Mesenchymal stem cell (in vitro differentiated cells and primary cell): ENCODE data around the gene CDH24.

Experiments used
- DNase-seq: peaks from one replicate; pipeline ENCODE4 v3.0.0-alpha.2; 2013
- H2AFZ ChIP-seq: one replicate; pipeline ENCODE4 v1.6.1; 2013; ENCODE audit warnings: low read depth, mild to moderate bottlenecking, control low read depth, inconsistent platforms, low read length, moderate library complexity
- H2AK5ac ChIP-seq: 2 replicates; pipeline ENCODE4 v1.6.1; 2013; ENCODE audit warnings: low read length, moderate library complexity, mild to moderate bottlenecking, inconsistent platforms; ENCODE audit not compliant: severe bottlenecking
- H2BK120ac ChIP-seq: one replicate; pipeline ENCODE4 v1.6.1; 2013; ENCODE audit warnings: low read depth, mild to moderate bottlenecking, inconsistent platforms, low read length, moderate library complexity
- H2BK12ac ChIP-seq, 2 experiments: one replicate each; pipeline ENCODE4 v1.6.1; 2013; ENCODE audit warnings: inconsistent platforms in 2 of 2, low read length in 2 of 2, mild to moderate bottlenecking in 2 of 2, moderate library complexity in 2 of 2, control low read depth in 1 of 2
- H2BK15ac ChIP-seq: one replicate; pipeline ENCODE4 v1.6.1; 2013; ENCODE audit warnings: mild to moderate bottlenecking, low read depth, inconsistent platforms; ENCODE audit not compliant: poor library complexity, severe bottlenecking
- H2BK5ac ChIP-seq: 2 replicates; pipeline ENCODE4 v1.6.1; 2013; ENCODE audit warnings: low read depth, mild to moderate bottlenecking, low read length, control low read depth, inconsistent platforms; ENCODE audit not compliant: poor library complexity, severe bottlenecking
- H3K14ac ChIP-seq, 2 experiments: one replicate each; pipeline ENCODE4 v1.6.1; 2013; ENCODE audit warnings: inconsistent platforms in 2 of 2, low read length in 2 of 2, control low read depth in 1 of 2, mild to moderate bottlenecking in 1 of 2, moderate library complexity in 1 of 2
- H3K18ac ChIP-seq, 2 experiments: one replicate each; pipeline ENCODE4 v1.6.1; 2013; ENCODE audit warnings: inconsistent platforms in 2 of 2, low read length in 2 of 2, control low read depth in 1 of 2, low read depth in 1 of 2, mild to moderate bottlenecking in 1 of 2
- H3K23ac ChIP-seq, 2 experiments: one replicate each; pipeline ENCODE4 v1.6.1; 2013; ENCODE audit warnings: inconsistent platforms in 2 of 2, low read length in 2 of 2, mild to moderate bottlenecking in 2 of 2, moderate library complexity in 2 of 2, control low read depth in 1 of 2
- H3K27ac ChIP-seq: 2 replicates; pipeline ENCODE4 v1.5.1; 2013; ENCODE audit warnings: mild to moderate bottlenecking, moderate library complexity, low read length, control low read depth, inconsistent platforms; ENCODE audit not compliant: poor library complexity, severe bottlenecking
- H3K27me3 ChIP-seq, 2 experiments: 2 replicates each; pipeline versions ENCODE4 v1.6.1 to v1.7.0; 2013; ENCODE audit warnings: low read length in 2 of 2, mild to moderate bottlenecking in 2 of 2, moderate library complexity in 2 of 2, control low read depth in 1 of 2, inconsistent platforms in 1 of 2; ENCODE audit not compliant: control insufficient read depth in 1 of 2, insufficient read depth in 1 of 2
- H3K36me3 ChIP-seq, 2 experiments: 2 replicates each; pipeline versions ENCODE4 v1.6.1 to v1.7.0; 2013; ENCODE audit warnings: low read length in 2 of 2, control low read depth in 1 of 2, inconsistent platforms in 1 of 2, low read depth in 1 of 2, mild to moderate bottlenecking in 1 of 2; ENCODE audit not compliant: insufficient read depth in 2 of 2, control insufficient read depth in 1 of 2
- H3K4ac ChIP-seq, 2 experiments: one replicate each; pipeline ENCODE4 v1.6.1; 2013; ENCODE audit warnings: inconsistent platforms in 2 of 2, low read length in 2 of 2, mild to moderate bottlenecking in 2 of 2, moderate library complexity in 2 of 2, control low read depth in 1 of 2, low read depth in 1 of 2
- H3K4me1 ChIP-seq: 2 replicates; pipeline ENCODE4 v1.6.1; 2013; ENCODE audit warnings: low read depth, low read length, control low read depth; ENCODE audit not compliant: control insufficient read depth, insufficient read depth
- H3K4me2 ChIP-seq: 2 replicates; pipeline ENCODE4 v1.6.1; 2013; ENCODE audit warnings: low read length, mild to moderate bottlenecking, inconsistent platforms; ENCODE audit not compliant: poor library complexity, severe bottlenecking
- H3K4me3 ChIP-seq, 2 experiments: 2 replicates each; pipeline versions ENCODE4 v1.5.1 to v1.7.0; 2013; ENCODE audit warnings: low read length in 2 of 2, mild to moderate bottlenecking in 2 of 2, control low read depth in 1 of 2, low read depth in 1 of 2; ENCODE audit not compliant: insufficient read depth in 1 of 2
- H3K79me1 ChIP-seq: replicated peaks from 2 replicates; pipeline ENCODE4 v1.6.1; 2013; ENCODE audit warnings: mild to moderate bottlenecking, control low read depth, low read length, inconsistent platforms; ENCODE audit not compliant: poor library complexity, severe bottlenecking
- H3K9ac ChIP-seq: 2 replicates; pipeline ENCODE4 v1.7.0; 2013; ENCODE audit warnings: mild to moderate bottlenecking, low read length, moderate library complexity
- H3K9me3 ChIP-seq: 2 replicates; pipeline ENCODE4 v1.7.0; 2013; ENCODE audit warnings: mild to moderate bottlenecking, low read length; ENCODE audit not compliant: control insufficient read depth
- H4K8ac ChIP-seq: one replicate; pipeline ENCODE4 v1.6.1; 2013; ENCODE audit warnings: inconsistent platforms, mild to moderate bottlenecking, low read length, moderate library complexity
- H4K91ac ChIP-seq: one replicate; pipeline ENCODE4 v1.6.1; 2013; ENCODE audit warnings: mild to moderate bottlenecking, low read length, inconsistent platforms
- WGBS: methylation state at CpG from one replicate; pipeline ENCODE4 v1.1.7; 2013; ENCODE audit warnings: mixed read lengths; 5-methylcytosine and 5-hydroxymethylcytosine counted together

Gene CDH24

GRCh38 chr14:23095196-23096108 is 38.1 kb upstream of the CDH24 start, which contains the start of gene C14orf119:
C14orf119 (plus strand) TSS chr14:23095505; CDS start chr14:23097659, 2,154 bp downstream.
- Histone ChIP-seq H3K23ac (peak within 1 kb of the TSS; percentile 30 to 92), H2AFZ (peak within 1 kb of the TSS; percentile 59), H3K4me3 (peak within 1 kb of the TSS; percentile 84 to 99), H2BK5ac (peak within 1 kb of the TSS; percentile 99), H2AK5ac (peak within 1 kb of the TSS; percentile 65), H3K27ac (peak within 1 kb of the TSS; percentile 97), H2BK12ac (peak within 1 kb of the TSS in 1 of 2 experiments; percentile 70), H4K8ac (peak within 1 kb of the TSS; percentile 100), H3K18ac (peak within 1 kb of the TSS; percentile 99 to 100), H3K4me1 (peaks cover 4% of the 10 kb centered on the region), H3K79me1 (peaks cover 4% of the 10 kb centered on the region), H3K4me2 (peak within 1 kb of the TSS; percentile 74), H3K9me3 (no peaks in the 10 kb centered on the region), H3K4ac (peak within 1 kb of the TSS; percentile 98 to 99), H2BK15ac (peak within 1 kb of the TSS; percentile 96), H4K91ac (peak within 1 kb of the TSS; percentile 99), H2BK120ac (peak within 1 kb of the TSS; percentile 84), H3K36me3 (peaks cover 11 to 59% of the 10 kb centered on the region in 2 experiments), H3K9ac (peak within 1 kb of the TSS; percentile 92), H3K27me3 (no peaks in the 10 kb centered on the region), H3K14ac (peak within 1 kb of the TSS; percentile 59 to 94)
- under 1% methylated on average over 41 of the region's 46 CpGs for WGBS
- DNase-seq = peak; percentile 100

DNA sequence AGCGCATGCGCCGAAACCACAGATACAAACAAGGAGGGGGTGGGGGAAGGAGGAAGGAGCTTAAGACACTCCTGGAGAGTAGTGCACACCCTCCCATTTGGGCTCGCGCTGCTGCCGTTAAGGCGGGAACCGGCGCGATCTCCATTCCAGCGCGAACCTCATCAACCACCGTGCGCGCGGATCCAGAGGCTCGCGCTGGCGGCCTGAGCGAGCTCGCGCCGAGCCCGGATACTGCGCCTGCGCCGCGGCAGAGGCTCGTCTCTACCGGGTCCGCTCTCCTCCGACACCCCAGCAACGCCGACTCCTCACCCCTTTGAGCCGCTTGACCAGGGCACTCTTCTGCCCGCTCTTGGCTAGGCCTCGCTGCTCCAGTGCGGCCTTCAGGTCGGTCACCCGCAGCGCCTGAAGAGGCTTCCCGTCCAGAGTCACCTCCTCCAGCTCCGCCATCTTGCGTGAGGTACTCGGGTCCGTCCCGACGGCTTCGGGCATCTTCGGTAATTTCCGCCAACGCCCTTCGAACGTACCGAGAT is 37.4 kb upstream of the CDH24 start, which contains the start of gene ACIN1:
Gene ACIN1, minus strand, starts transcription at position 471 of the 530 bp plus-strand sequence. Its CDS starts 24 bp downstream, at position 447.
- Histone ChIP-seq H3K4ac (peak within 1 kb of the TSS; percentile 98 to 99), H4K8ac (peak within 1 kb of the TSS; percentile 100)
- peak; percentile 93 for DNase-seq

DNA sequence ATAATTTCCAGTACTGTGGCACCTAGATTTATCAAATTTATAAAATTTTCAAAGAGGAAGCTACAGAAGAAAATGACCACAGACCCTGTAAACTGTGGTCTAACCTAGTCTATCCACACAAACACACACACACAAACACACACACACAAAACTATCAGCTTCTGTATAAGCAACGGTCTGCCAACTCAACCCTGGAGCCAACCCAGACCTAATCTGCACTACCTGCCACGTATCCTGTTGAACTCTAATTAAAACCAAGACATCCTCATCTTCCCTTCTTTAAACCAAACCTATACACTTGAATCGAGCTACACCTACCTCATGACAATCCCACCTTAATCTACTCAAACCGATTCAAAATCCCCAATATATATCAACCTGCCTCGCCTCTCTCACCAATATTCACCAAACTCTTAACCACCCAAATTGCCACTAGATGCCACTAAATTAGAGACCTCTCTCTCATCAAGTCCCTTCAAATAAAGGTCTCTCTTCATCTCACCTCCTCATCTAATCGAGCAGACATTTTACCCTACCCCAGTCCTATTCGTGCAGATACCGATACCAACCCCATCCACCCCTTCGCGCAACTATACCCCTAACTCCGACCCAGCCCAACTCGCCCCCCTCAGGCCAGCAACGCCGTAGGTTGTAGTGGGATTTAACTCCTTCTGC is 36.8 kb upstream of the CDH24 start:
- 1% methylated on average over 8 of the region's 14 CpGs for WGBS
- Histone ChIP-seq H3K4me2 (peak overlapping the region; percentile 74), H2BK15ac (no peak overlapping the region), H3K27me3 (no peaks in the 10 kb centered on the region), H4K91ac (no peak overlapping the region), H2AFZ (no peak overlapping the region), H2BK5ac (no peak overlapping the region), H2BK120ac (no peak overlapping the region), H3K27ac (peak overlapping the region; percentile 96), H3K18ac (peak overlapping the region; percentile 99 to 100), H3K9me3 (no peaks in the 10 kb centered on the region), H3K36me3 (peaks cover 15 to 65% of the 10 kb centered on the region in 2 experiments), H3K4me1 (peaks cover 3% of the 10 kb centered on the region), H3K14ac (peak overlapping the region in 1 of 2 experiments; percentile 85), H3K4ac (no peak overlapping the region), H3K79me1 (peaks cover 3% of the 10 kb centered on the region), H3K23ac (no peak overlapping the region), H2AK5ac (no peak overlapping the region), H4K8ac (no peak overlapping the region), H3K4me3 (peak overlapping the region; percentile 84 to 99), H2BK12ac (no peak overlapping the region), H3K9ac (peak overlapping the region; percentile 92)
- no peak for DNase-seq

More for the DNA sequence above, 37.4 kb upstream of the CDH24 start, which contains the start of gene ACIN1:
- H3K79me1 ChIP-seq = peaks cover 6% of the 10 kb centered on the region
- peaks cover 3% of the 10 kb centered on the region for H3K4me1 ChIP-seq
- H2BK120ac ChIP-seq = peak within 1 kb of the TSS; percentile 84
- under 1% methylated on average over 47 of the region's 55 CpGs for WGBS
- peak within 1 kb of the TSS; percentile 92 for H3K9ac ChIP-seq
- peak within 1 kb of the TSS; percentile 99 to 100 for H3K18ac ChIP-seq
- peak within 1 kb of the TSS; percentile 59 to 94 for H3K14ac ChIP-seq
- no peaks in the 10 kb centered on the region for H3K9me3 ChIP-seq
- H3K27ac ChIP-seq = peak within 1 kb of the TSS; percentile 97
- H2AFZ ChIP-seq = peak within 1 kb of the TSS; percentile 59
- H3K4me3 ChIP-seq = peak within 1 kb of the TSS; percentile 84 to 99
- H2BK12ac ChIP-seq = peak within 1 kb of the TSS in 1 of 2 experiments; percentile 70
- H2BK5ac ChIP-seq = peak within 1 kb of the TSS; percentile 99
- H2AK5ac ChIP-seq = peak within 1 kb of the TSS; percentile 65
- peak within 1 kb of the TSS; percentile 96 for H2BK15ac ChIP-seq
- H3K23ac ChIP-seq = peak within 1 kb of the TSS; percentile 30 to 92
- peak within 1 kb of the TSS; percentile 74 for H3K4me2 ChIP-seq
- H4K91ac ChIP-seq = peak within 1 kb of the TSS; percentile 99
- no peaks in the 10 kb centered on the region for H3K27me3 ChIP-seq
- peaks cover 14 to 65% of the 10 kb centered on the region in 2 experiments for H3K36me3 ChIP-seq
